ENCODE measurements around the gene ATP5F1C. TPM values are rescaled to one million over a fixed set of nuclear protein-coding genes. Genes with fewer than 3 reads are reported as not detected.

The ATP5F1C gene
- total RNA-seq, 2 experiments from 2014 or later, result 287 to 290 TPM

GRCh38 chr10:7824251-7824650, 36.3 kb downstream of the ATP5F1C start:
- no peak overlapping the region for H3K4me3 Mint-ChIP-seq
- H3K27me3 Mint-ChIP-seq (ENCODE audit: low read depth), result no peaks in the 10 kb centered on the region
- H3K27ac Mint-ChIP-seq, result no peak overlapping the region
- H3K9me3 Mint-ChIP-seq, result no peaks in the 10 kb centered on the region
- peaks cover 39% of the 10 kb centered on the region for H3K4me1 Mint-ChIP-seq (ENCODE audit: low read depth)
- no peak for DNase-seq
- H3K36me3 Mint-ChIP-seq (ENCODE audit: low read depth), result peaks cover 26% of the 10 kb centered on the region
- intact Hi-C loops (cut with micrococcal nuclease), result no loop called here
- CTCF ChIA-PET, result interaction anchor here (0.6 to 1.6 kb wide), 3 partner anchors 18 to 649 kb away, joined by 3 to 5 read pairs (median 4); no protein-coding TSS in a partner anchor

- intact Hi-C loops (cut with micrococcal nuclease), result no loop called here
- Mint-ChIP-seq H3K4me3 (no peak overlapping the region), H3K27ac (no peak overlapping the region), H3K27me3 (ENCODE audit: low read depth) (no peaks in the 10 kb centered on the region), H3K9me3 (no peaks in the 10 kb centered on the region), H3K4me1 (ENCODE audit: low read depth) (peaks cover 30% of the 10 kb centered on the region), H3K36me3 (ENCODE audit: low read depth) (peaks cover 35% of the 10 kb centered on the region)
- CTCF ChIA-PET, result no interaction called here
- peak; percentile 8 for DNase-seq
Observed at GRCh38 chr10:7826971-7827370, 39.0 kb downstream of the ATP5F1C start.

- peaks cover 47% of the 10 kb centered on the region for H3K4me1 Mint-ChIP-seq (ENCODE audit: low read depth)
- H3K27me3 Mint-ChIP-seq (ENCODE audit: low read depth), result no peaks in the 10 kb centered on the region
- H3K36me3 Mint-ChIP-seq (ENCODE audit: low read depth), result peaks cover 41% of the 10 kb centered on the region
- H3K27ac Mint-ChIP-seq, result no peak overlapping the region
- DNase-seq, result no peak
- CTCF ChIA-PET, result no interaction called here
- H3K4me3 Mint-ChIP-seq, result no peak overlapping the region
- intact Hi-C loops (cut with micrococcal nuclease), result no loop called here
- no peaks in the 10 kb centered on the region for H3K9me3 Mint-ChIP-seq
Observed at GRCh38 chr10:7829289-7829834, 41.4 kb downstream of the ATP5F1C start.

- intact Hi-C loops (cut with micrococcal nuclease), result no loop called here
- Mint-ChIP-seq H3K4me1 (ENCODE audit: low read depth) (peaks cover 53% of the 10 kb centered on the region), H3K4me3 (no peak overlapping the region), H3K36me3 (ENCODE audit: low read depth) (peaks cover 39% of the 10 kb centered on the region), H3K27me3 (ENCODE audit: low read depth) (no peaks in the 10 kb centered on the region), H3K27ac (no peak overlapping the region), H3K9me3 (no peaks in the 10 kb centered on the region)
- CTCF ChIA-PET, result no interaction called here
- no peak for DNase-seq
Observed at GRCh38 chr10:7832060-7832459, 44.1 kb downstream of the ATP5F1C start.

GRCh38 chr10:7833210-7833609, 45.2 kb downstream of the ATP5F1C start:
- intact Hi-C loops (cut with micrococcal nuclease), result no loop called here
- no peaks in the 10 kb centered on the region for H3K9me3 Mint-ChIP-seq
- H3K36me3 Mint-ChIP-seq (ENCODE audit: low read depth), result peaks cover 41% of the 10 kb centered on the region
- no peak overlapping the region for H3K4me3 Mint-ChIP-seq
- no peak for DNase-seq
- peaks cover 53% of the 10 kb centered on the region for H3K4me1 Mint-ChIP-seq (ENCODE audit: low read depth)
- CTCF ChIA-PET, result no interaction called here
- H3K27me3 Mint-ChIP-seq (ENCODE audit: low read depth), result no peaks in the 10 kb centered on the region
- no peak overlapping the region for H3K27ac Mint-ChIP-seq

- no peak overlapping the region for H3K27ac Mint-ChIP-seq
- CTCF ChIA-PET, result no interaction called here
- no peak overlapping the region for H3K4me3 Mint-ChIP-seq
- peaks cover 47% of the 10 kb centered on the region for H3K36me3 Mint-ChIP-seq (ENCODE audit: low read depth)
- H3K27me3 Mint-ChIP-seq (ENCODE audit: low read depth), result no peaks in the 10 kb centered on the region
- peaks cover 47% of the 10 kb centered on the region for H3K4me1 Mint-ChIP-seq (ENCODE audit: low read depth)
- H3K9me3 Mint-ChIP-seq, result no peaks in the 10 kb centered on the region
- intact Hi-C loops (cut with micrococcal nuclease), result no loop called here
- no peak for DNase-seq
Observed at GRCh38 chr10:7834262-7834661, 46.3 kb downstream of the ATP5F1C start.

GRCh38 chr10:7836571-7836970, 48.6 kb downstream of the ATP5F1C start:
- Mint-ChIP-seq H3K9me3 (no peaks in the 10 kb centered on the region), H3K4me3 (no peak overlapping the region), H3K4me1 (ENCODE audit: low read depth) (peaks cover 36% of the 10 kb centered on the region), H3K27ac (no peak overlapping the region), H3K27me3 (ENCODE audit: low read depth) (no peaks in the 10 kb centered on the region), H3K36me3 (ENCODE audit: low read depth) (peaks cover 48% of the 10 kb centered on the region)
- DNase-seq, result no peak
- intact Hi-C loops (cut with micrococcal nuclease), result no loop called here
- CTCF ChIA-PET, result no interaction called here

GRCh38 chr10:7846591-7846990, 58.6 kb downstream of the ATP5F1C start:
- H3K27me3 Mint-ChIP-seq (ENCODE audit: low read depth), result no peaks in the 10 kb centered on the region
- peaks cover 13% of the 10 kb centered on the region for H3K4me1 Mint-ChIP-seq (ENCODE audit: low read depth)
- H3K36me3 Mint-ChIP-seq (ENCODE audit: low read depth), result peaks cover 8% of the 10 kb centered on the region
- CTCF ChIA-PET, result no interaction called here
- H3K9me3 Mint-ChIP-seq, result no peaks in the 10 kb centered on the region
- H3K27ac Mint-ChIP-seq, result no peak overlapping the region
- no peak overlapping the region for H3K4me3 Mint-ChIP-seq
- no peak for DNase-seq
- intact Hi-C loops (cut with micrococcal nuclease), result no loop called here

GRCh38 chr10:7853226-7853842, 65.4 kb downstream of the ATP5F1C start:
- Mint-ChIP-seq H3K27ac (no peak overlapping the region), H3K27me3 (ENCODE audit: low read depth) (no peaks in the 10 kb centered on the region), H3K4me1 (ENCODE audit: low read depth) (peaks cover 20% of the 10 kb centered on the region), H3K9me3 (no peaks in the 10 kb centered on the region), H3K36me3 (ENCODE audit: low read depth) (peaks cover 15% of the 10 kb centered on the region), H3K4me3 (no peak overlapping the region)
- no peak for DNase-seq
- intact Hi-C loops (cut with micrococcal nuclease), result no loop called here
- CTCF ChIA-PET, result no interaction called here

GRCh38 chr10:7853890-7854289, 65.9 kb downstream of the ATP5F1C start:
- no peaks in the 10 kb centered on the region for H3K27me3 Mint-ChIP-seq (ENCODE audit: low read depth)
- H3K4me3 Mint-ChIP-seq, result no peak overlapping the region
- H3K36me3 Mint-ChIP-seq (ENCODE audit: low read depth), result peaks cover 18% of the 10 kb centered on the region
- intact Hi-C loops (cut with micrococcal nuclease), result no loop called here
- no peaks in the 10 kb centered on the region for H3K9me3 Mint-ChIP-seq
- peaks cover 19% of the 10 kb centered on the region for H3K4me1 Mint-ChIP-seq (ENCODE audit: low read depth)
- H3K27ac Mint-ChIP-seq, result no peak overlapping the region
- CTCF ChIA-PET, result no interaction called here
- DNase-seq, result no peak

- no peaks in the 10 kb centered on the region for H3K27me3 Mint-ChIP-seq (ENCODE audit: low read depth)
- no peak for DNase-seq
- H3K4me1 Mint-ChIP-seq (ENCODE audit: low read depth), result peaks cover 19% of the 10 kb centered on the region
- H3K9me3 Mint-ChIP-seq, result peaks cover 1% of the 10 kb centered on the region
- H3K4me3 Mint-ChIP-seq, result no peak overlapping the region
- intact Hi-C loops (cut with micrococcal nuclease), result no loop called here
- H3K27ac Mint-ChIP-seq, result no peak overlapping the region
- CTCF ChIA-PET, result interaction anchor here (0.6 kb wide), 1 partner anchor 420 kb away, joined by 4 read pairs; no protein-coding TSS in a partner anchor
- H3K36me3 Mint-ChIP-seq (ENCODE audit: low read depth), result peaks cover 24% of the 10 kb centered on the region
Observed at GRCh38 chr10:7855205-7855604, 67.2 kb downstream of the ATP5F1C start.

- Mint-ChIP-seq H3K36me3 (ENCODE audit: low read depth) (peaks cover 25% of the 10 kb centered on the region), H3K4me1 (ENCODE audit: low read depth) (peaks cover 16% of the 10 kb centered on the region), H3K9me3 (peaks cover 4% of the 10 kb centered on the region), H3K27ac (no peak overlapping the region), H3K4me3 (no peak overlapping the region), H3K27me3 (ENCODE audit: low read depth) (no peaks in the 10 kb centered on the region)
- intact Hi-C loops (cut with micrococcal nuclease), result no loop called here
- CTCF ChIA-PET, result no interaction called here
- DNase-seq, result no peak
Observed at GRCh38 chr10:7856678-7857077, 68.7 kb downstream of the ATP5F1C start.

GRCh38 chr10:7857262-7857661, 69.3 kb downstream of the ATP5F1C start:
- CTCF ChIA-PET, result no interaction called here

More at GRCh38 chr10:7857262-7857661, 69.3 kb downstream of the ATP5F1C start:
- intact Hi-C loops (cut with micrococcal nuclease), result no loop called here
- DNase-seq, result no peak
- H3K27me3 Mint-ChIP-seq (ENCODE audit: low read depth), result no peaks in the 10 kb centered on the region
- peaks cover 15% of the 10 kb centered on the region for H3K4me1 Mint-ChIP-seq (ENCODE audit: low read depth)
- H3K9me3 Mint-ChIP-seq, result peaks cover 10% of the 10 kb centered on the region
- H3K36me3 Mint-ChIP-seq (ENCODE audit: low read depth), result peaks cover 29% of the 10 kb centered on the region
- H3K27ac Mint-ChIP-seq, result no peak overlapping the region
- H3K4me3 Mint-ChIP-seq, result no peak overlapping the region

Data from activated naive CD4-positive, alpha-beta T cell treated with anti-CD3 and anti-CD28 coated beads for 36 hours (primary cell).